WTC11 (cell line): ENCODE data around the gene SIN3B. TPM values are rescaled to one million over a fixed set of nuclear protein-coding genes. Genes with fewer than 3 reads are reported as not detected.

Source experiments
- ATAC-seq: fragments of 200-7000 bp; cut with Tn5 transposase; 2 replicates; pipeline ENCODE4 v1.10.0; 2021; ENCODE audit warnings: mild to moderate bottlenecking, moderate library complexity
- CTCF ChIA-PET: fragments of 300-600 bp; sonication (Branson Sonifier 250); formaldehyde crosslinking; loops from one replicate; lab custom pipeline; 2021; ENCODE audit warnings: antibody characterized with exemption; lab: Charles Lee
- POLR2A ChIA-PET: fragments of 350-600 bp; sonication (Branson Sonifier 250); formaldehyde crosslinking; loops from one replicate; lab custom pipeline; 2021; ENCODE audit warnings: antibody characterized with exemption; lab: Charles Lee
- DNase-seq: peaks from one replicate; pipeline ENCODE4 v3.0.0; 2021; ENCODE audit warnings: low spot score
- H3K27ac Mint-ChIP-seq: 2 replicates; pipeline ENCODE4 v1.8.0; 2021; ENCODE audit warnings: mixed read lengths
- H3K27me3 Mint-ChIP-seq: 2 replicates; pipeline ENCODE4 v1.8.0; 2021; ENCODE audit warnings: low read depth, mild to moderate bottlenecking, moderate library complexity, mixed read lengths
- H3K36me3 Mint-ChIP-seq: 2 replicates; pipeline ENCODE4 v1.8.0; 2021; ENCODE audit warnings: mixed read lengths
- H3K4me1 Mint-ChIP-seq: 2 replicates; pipeline ENCODE4 v1.8.0; 2022; ENCODE audit warnings: mixed read lengths
- H3K4me3 Mint-ChIP-seq: 2 replicates; pipeline ENCODE4 v1.8.0; 2021; ENCODE audit warnings: mild to moderate bottlenecking, moderate library complexity, mixed read lengths
- H3K9me3 Mint-ChIP-seq: 2 replicates; pipeline ENCODE4 v1.8.0; 2021; ENCODE audit warnings: mixed read lengths
- AFF4 ChIP-seq: sonication (generic); formaldehyde crosslinking; IDR thresholded peaks from 2 replicates; pipeline ENCODE4 v1.8.1; 2023; ENCODE audit warnings: mild to moderate bottlenecking, missing genetic modification reagents, borderline replicate concordance
- ATF3 ChIP-seq: sonication (generic); formaldehyde crosslinking; conservative IDR thresholded peaks from 2 replicates; pipeline ENCODE4 v1.8.1; 2022; ENCODE audit warnings: mild to moderate bottlenecking, missing genetic modification reagents
- CDX4 ChIP-seq: fragments of 250-450 bp; sonication (Bioruptor Pico); IDR thresholded peaks from 2 replicates; pipeline ENCODE4 v1.9.0; 2021; ENCODE audit warnings: moderate library complexity, mild to moderate bottlenecking, inconsistent platforms, borderline replicate concordance
- E2F1 ChIP-seq: sonication (generic); formaldehyde crosslinking; IDR thresholded peaks from 2 replicates; pipeline ENCODE4 v1.8.0; 2022; ENCODE audit warnings: mild to moderate bottlenecking, missing genetic modification reagents
- FOXJ3 ChIP-seq: sonication (generic); formaldehyde crosslinking; IDR thresholded peaks from 2 replicates; pipeline ENCODE4 v1.9.0; 2021; ENCODE audit warnings: missing genetic modification reagents, mild to moderate bottlenecking, borderline replicate concordance
- GABPB1 ChIP-seq: sonication (generic); formaldehyde crosslinking; IDR thresholded peaks from 2 replicates; pipeline ENCODE4 v1.8.1; 2023; ENCODE audit warnings: mild to moderate bottlenecking, missing genetic modification reagents
- GTF2I ChIP-seq: fragments of 250-450 bp; sonication (Bioruptor Pico); conservative IDR thresholded peaks from 2 replicates; pipeline ENCODE4 v1.4.0; 2021; ENCODE audit warnings: mild to moderate bottlenecking
- HMGA2 ChIP-seq: fragments of 250-450 bp; sonication (Bioruptor Pico); IDR thresholded peaks from 2 replicates; pipeline ENCODE4 v1.4.0; 2021; ENCODE audit warnings: mild to moderate bottlenecking, moderate library complexity
- IRF1 ChIP-seq: sonication (generic); formaldehyde crosslinking; IDR thresholded peaks from 2 replicates; pipeline ENCODE4 v1.8.0; 2023; ENCODE audit warnings: missing genetic modification reagents
- MLX ChIP-seq: sonication (generic); formaldehyde crosslinking; IDR thresholded peaks from 2 replicates; pipeline ENCODE4 v1.8.1; 2023; ENCODE audit warnings: mild to moderate bottlenecking, missing genetic modification reagents, moderate library complexity
- NR1H2 ChIP-seq: sonication (generic); formaldehyde crosslinking; IDR thresholded peaks from 2 replicates; pipeline ENCODE4 v1.9.0; 2021; ENCODE audit warnings: mild to moderate bottlenecking, moderate library complexity, missing genetic modification reagents
- RORB ChIP-seq: fragments of 250-450 bp; sonication (Bioruptor Pico); IDR thresholded peaks from 2 replicates; pipeline ENCODE4 v1.9.0; 2021; ENCODE audit warnings: mild to moderate bottlenecking
- TP53 ChIP-seq: sonication (generic); formaldehyde crosslinking; IDR thresholded peaks from 2 replicates; pipeline ENCODE4 v1.8.1; 2023; ENCODE audit warnings: mild to moderate bottlenecking, missing genetic modification reagents
- ZBTB21 ChIP-seq: sonication (generic); formaldehyde crosslinking; IDR thresholded peaks from 2 replicates; pipeline ENCODE4 v1.8.1; 2023; ENCODE audit warnings: mild to moderate bottlenecking, missing genetic modification reagents, borderline replicate concordance
- ZNF219 ChIP-seq: sonication (generic); formaldehyde crosslinking; IDR thresholded peaks from 2 replicates; pipeline ENCODE4 v1.8.0; 2023; ENCODE audit warnings: missing genetic modification reagents, mild to moderate bottlenecking, borderline replicate concordance
- ZNF281 ChIP-seq: sonication (generic); formaldehyde crosslinking; IDR thresholded peaks from 2 replicates; pipeline ENCODE4 v1.8.0; 2023; ENCODE audit warnings: mild to moderate bottlenecking, missing genetic modification reagents
- ZNF396 ChIP-seq: fragments of 250-450 bp; sonication (Bioruptor Pico); IDR thresholded peaks from 2 replicates; pipeline ENCODE4 v1.8.0; 2021; ENCODE audit warnings: mild to moderate bottlenecking, moderate library complexity, borderline replicate concordance
- total RNA-seq: library from RNA; stranded (reverse); gene quantifications from 3 replicates; pipeline ENCODE4 v1.2.3, GENCODE V29; 2021

Gene SIN3B
- total RNA-seq, 1 experiment from 2014 or later = 87.7 TPM

- no peak for TF ChIP-seq MLX (CRISPR knock-in tag)
Measured at GRCh38 chr19:16914421-16914820, 85.2 kb downstream of the SIN3B start (continued).

- no peak overlapping the region for H3K4me3 Mint-ChIP-seq
- peak; percentile 80 for TF ChIP-seq GTF2I (CRISPR knock-in tag)
- TF ChIP-seq ATF3 = no peak
- TF ChIP-seq, all 79 proteins: peak for 1
- DNase-seq (no peak), ATAC-seq (no peak)
- Mint-ChIP-seq H3K9me3 (peaks cover 43% of the 10 kb centered on the region), H3K36me3 (peaks cover 20% of the 10 kb centered on the region), H3K27me3 (peaks cover 3% of the 10 kb centered on the region; the same call in 1 of the 2 replicates), H3K4me1 (no peaks in the 10 kb centered on the region), H3K27ac (no peak overlapping the region)
- ChIA-PET POLR2A (no interaction called here), CTCF (no interaction called here)
Measured at GRCh38 chr19:16915135-16915534, 85.9 kb downstream of the SIN3B start.

GRCh38 chr19:16915734-16916133, 86.5 kb downstream of the SIN3B start:
- peaks cover 39% of the 10 kb centered on the region for H3K9me3 Mint-ChIP-seq
- POLR2A ChIA-PET = no interaction called here
- CTCF ChIA-PET = interaction anchor here (1.5 kb wide), 1 partner anchor 16 kb away, joined by 3 read pairs; no protein-coding TSS in a partner anchor
- no peak for DNase-seq
- H3K4me3 Mint-ChIP-seq = no peak overlapping the region
- ATAC-seq = no peak
- H3K27ac Mint-ChIP-seq = no peak overlapping the region
- H3K36me3 Mint-ChIP-seq = peaks cover 20% of the 10 kb centered on the region
- no peaks in the 10 kb centered on the region for H3K4me1 Mint-ChIP-seq
- peaks cover 3% of the 10 kb centered on the region; the same call in 1 of the 2 replicates for H3K27me3 Mint-ChIP-seq
- TF ChIP-seq ZNF219 (CRISPR knock-in tag) = no peak
- TF ChIP-seq FOXJ3 (CRISPR knock-in tag) = no peak
- TF ChIP-seq HMGA2 (CRISPR knock-in tag) = no peak
- TF ChIP-seq GTF2I (CRISPR knock-in tag) = no peak
- TF ChIP-seq CDX4 = no peak
- no peak for TF ChIP-seq GABPB1
- no peak for TF ChIP-seq ZNF281 (CRISPR knock-in tag)
- no peak for TF ChIP-seq TP53 (CRISPR knock-in tag)
- TF ChIP-seq ZBTB21 (CRISPR knock-in tag) = no peak
- TF ChIP-seq ZNF396 (CRISPR knock-in tag) = no peak
- TF ChIP-seq MLX (CRISPR knock-in tag) = no peak
- no peak for TF ChIP-seq NR1H2 (CRISPR knock-in tag)
- no peak for TF ChIP-seq IRF1

- Mint-ChIP-seq H3K9me3 (peaks cover 31% of the 10 kb centered on the region), H3K4me3 (no peak overlapping the region), H3K27ac (no peak overlapping the region), H3K27me3 (peaks cover 3% of the 10 kb centered on the region; the same call in 1 of the 2 replicates), H3K36me3 (peaks cover 17% of the 10 kb centered on the region), H3K4me1 (no peaks in the 10 kb centered on the region)
- DNase-seq (no peak), ATAC-seq (no peak)
- CTCF ChIA-PET = interaction anchor here (1.5 kb wide), 1 partner anchor 18 kb away, joined by 3 read pairs; no protein-coding TSS in a partner anchor
- POLR2A ChIA-PET = no interaction called here
- TF ChIP-seq RORB (CRISPR knock-in tag) = no peak
- TF ChIP-seq AFF4 = no peak
- no peak for TF ChIP-seq E2F1 (CRISPR knock-in tag)
Measured at GRCh38 chr19:16917401-16917800, 88.2 kb downstream of the SIN3B start.
